DMS53 treated with DMSO at 0.1 percent for 48 hours (cell line): ENCODE results near the gene APOL1.
"Not testable (repeated sequence)": the region's sequence is repeated elsewhere in the genome, so short reads cannot be mapped to it uniquely, and the experiment has no call there.

Source experiments
- DNase-seq: peaks from one replicate; lab custom pipeline; 2025; ENCODE audit not compliant: unreplicated experiment; lab: John Stamatoyannopoulos, UW

Gene APOL1

DNA sequence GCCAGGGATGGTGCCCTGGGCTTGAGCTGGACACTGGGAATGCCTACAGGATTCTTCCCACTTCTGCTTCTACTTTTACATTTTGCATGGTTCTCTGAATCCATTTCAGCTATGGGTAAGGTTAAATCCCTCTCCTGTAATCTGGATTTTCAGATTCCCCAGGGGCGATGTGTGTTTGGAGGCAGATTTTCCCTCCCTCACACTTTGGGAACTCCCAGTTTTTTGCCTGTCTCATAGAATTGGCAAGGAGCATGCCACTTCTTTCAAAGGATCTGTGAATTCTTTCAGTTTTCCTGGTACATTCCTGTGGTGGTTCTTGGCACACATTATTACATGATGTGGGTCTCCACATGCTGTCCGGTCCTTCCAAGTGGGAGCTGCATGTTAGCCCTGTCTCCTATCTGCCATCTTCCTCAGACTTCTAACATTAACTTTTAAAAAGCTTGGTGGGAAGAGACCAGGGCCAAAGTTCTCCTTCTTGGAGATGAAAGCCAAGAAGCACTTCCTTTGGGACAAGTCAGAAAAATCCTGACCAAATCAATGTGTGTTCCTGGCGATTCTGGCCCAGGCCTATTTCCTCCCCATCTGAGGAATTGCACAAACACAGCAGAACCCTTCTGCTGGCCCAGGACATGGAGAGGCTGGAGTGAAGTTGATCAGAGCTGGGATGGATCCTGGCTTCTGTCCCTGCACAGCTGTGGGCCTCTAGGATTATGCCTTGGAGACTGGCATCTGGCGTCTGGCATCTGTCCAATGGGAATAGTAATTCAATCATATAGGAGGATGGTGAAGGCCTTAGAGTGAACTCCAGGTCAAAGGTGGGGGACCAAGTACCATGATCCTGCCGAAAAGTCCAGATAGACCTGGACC is 8.2 kb upstream of the APOL1 start:
- no peak for DNase-seq

DNA sequence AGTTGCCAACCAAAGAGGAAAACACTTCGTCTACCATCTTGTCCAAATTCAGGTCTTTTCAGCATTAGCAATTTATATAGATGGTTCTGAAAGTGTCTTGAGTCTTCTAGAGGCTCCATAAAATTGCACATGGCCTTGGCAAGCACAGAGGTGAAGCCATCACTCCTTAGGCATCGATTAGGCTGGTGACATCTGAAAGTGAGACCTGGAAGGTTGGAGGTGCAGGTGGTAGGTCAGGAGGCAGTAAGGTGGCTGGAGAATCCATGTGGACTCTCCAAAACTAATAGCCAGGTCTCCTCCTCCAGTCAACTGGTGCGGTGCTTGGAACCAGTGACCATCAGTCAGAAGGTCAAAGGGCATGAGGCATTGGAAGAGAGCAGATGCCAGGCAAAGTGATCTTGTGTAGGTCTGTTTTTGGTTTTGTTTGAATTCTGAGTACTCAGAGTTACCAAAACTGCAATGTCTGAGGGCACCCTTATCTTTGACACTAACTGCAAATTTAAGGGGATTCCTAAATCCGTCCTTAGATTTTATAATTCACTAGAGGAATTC is 7.1 kb upstream of the APOL1 start:
- no peak for DNase-seq

DNA sequence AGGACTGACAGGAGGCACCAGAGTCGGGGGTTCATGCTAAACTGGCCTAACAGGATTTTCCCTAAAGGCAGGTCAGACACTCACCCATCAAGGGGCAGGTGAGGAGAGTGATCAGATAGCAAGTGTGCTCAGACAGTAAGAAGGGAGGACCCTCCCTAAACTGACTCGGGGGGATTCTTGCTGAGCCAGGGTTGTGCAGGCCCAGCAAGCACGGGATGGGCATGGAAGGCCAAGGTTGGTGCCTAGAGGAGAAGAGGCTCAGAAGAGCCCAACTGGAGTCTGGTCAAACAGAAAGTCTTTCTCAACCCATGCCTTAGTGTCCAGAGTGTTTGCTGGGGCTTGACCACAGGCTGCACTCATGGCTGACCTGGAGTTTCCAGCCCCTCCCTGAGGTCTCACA is 6.2 kb upstream of the APOL1 start:
- DNase-seq = no peak

DNA sequence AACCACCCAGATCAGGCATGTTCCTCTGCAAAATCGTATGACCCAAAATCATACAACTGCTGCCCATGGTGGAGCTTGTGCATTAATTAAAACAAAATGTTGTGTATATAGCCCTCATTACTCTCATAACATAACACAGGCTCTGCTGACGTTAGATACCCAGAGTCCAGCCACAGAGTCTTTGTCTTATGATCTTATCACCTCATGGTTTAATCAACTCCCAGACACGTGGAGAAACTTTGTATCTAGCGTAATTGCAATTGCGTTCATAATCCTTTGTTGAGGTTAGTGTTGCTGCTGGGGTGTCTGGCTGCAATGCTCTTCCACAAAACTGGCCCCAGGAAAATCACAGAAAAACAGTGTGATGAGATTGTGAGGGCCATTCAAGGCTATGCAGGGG is 5.0 kb upstream of the APOL1 start:
- DNase-seq = no peak

DNA sequence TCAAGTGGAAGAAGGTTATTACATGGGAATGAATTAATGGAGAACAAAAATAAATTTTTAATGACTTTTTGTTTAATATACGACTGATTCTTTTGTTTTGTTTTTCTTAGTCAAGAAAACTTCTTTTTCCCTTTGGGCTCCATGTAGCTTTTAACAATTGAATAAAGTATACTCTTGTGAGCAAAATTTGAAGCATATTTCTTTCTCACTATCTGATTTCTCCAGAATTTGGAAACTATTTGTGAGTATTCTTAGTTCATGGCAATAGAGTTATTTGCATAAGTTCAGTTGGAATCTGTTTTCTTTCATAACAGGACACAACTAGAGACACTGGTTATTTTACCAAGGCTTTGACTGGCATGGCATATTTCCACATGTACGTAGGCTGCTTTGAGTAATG is 3.8 kb upstream of the APOL1 start:
- DNase-seq = no peak

DNA sequence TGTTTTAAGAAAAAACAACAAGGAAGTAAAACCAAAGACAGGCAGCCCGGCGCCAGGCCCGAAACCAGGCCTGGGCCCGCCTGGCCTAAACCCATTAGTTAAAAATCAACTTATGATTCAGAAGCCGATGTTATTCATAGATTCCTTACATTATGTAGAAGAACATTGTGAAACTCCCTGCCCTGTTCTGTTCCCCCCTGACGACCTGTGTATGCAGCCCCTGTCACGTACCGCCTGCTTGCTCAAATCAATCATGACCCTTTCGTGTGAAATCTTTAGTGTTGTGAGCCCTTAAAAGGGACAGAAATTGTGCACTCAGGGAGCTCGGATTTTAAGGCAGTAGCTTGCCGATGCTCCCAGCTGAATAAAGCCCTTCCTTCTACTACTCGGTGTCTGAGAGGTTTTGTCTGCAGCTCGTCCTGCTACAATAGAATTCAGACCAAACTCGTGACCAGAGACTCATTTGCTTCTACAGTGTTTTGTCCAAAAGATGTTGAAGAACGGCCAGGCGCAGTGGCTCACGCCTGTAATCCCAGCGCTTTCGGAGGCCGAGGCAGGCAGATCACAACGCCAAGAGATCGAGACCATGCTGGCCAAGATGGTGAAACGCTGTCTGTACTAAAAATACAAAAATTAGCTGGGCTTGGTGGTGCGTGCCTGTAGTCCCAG is 2.5 kb upstream of the APOL1 start:
- DNase-seq = not testable (repeated sequence)

DNA sequence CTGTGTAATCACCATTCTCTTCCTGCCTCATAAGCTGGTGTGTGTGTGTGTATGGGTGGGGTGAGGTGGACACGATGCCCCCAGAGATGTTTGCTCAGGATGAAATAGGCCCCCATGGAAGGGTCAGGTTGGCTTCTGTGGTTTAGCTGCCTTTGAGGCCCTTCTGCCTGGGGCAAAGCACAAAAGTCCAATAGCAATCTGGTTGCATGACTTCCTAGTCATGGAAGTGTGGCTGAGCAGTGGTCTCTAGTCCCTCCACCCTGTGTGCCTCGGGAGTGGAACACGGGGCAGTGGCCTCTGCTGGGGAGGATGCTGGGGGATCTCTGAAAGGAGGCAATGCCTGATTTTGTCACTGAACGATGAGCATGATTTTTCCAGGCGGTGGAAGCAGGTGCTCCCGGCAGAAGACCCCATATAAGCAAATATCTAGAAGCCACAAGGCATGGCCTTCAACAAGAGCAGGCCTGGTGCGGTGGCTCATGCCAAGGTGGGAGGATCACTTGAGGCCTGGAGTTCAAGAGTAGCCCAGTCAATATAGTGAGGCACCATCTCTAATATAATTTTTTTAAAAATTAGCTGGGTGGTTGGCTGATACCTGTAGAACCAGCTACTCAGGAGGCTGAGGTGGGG is 839 bp upstream of the APOL1 start:
- DNase-seq = not testable (repeated sequence)

DNA sequence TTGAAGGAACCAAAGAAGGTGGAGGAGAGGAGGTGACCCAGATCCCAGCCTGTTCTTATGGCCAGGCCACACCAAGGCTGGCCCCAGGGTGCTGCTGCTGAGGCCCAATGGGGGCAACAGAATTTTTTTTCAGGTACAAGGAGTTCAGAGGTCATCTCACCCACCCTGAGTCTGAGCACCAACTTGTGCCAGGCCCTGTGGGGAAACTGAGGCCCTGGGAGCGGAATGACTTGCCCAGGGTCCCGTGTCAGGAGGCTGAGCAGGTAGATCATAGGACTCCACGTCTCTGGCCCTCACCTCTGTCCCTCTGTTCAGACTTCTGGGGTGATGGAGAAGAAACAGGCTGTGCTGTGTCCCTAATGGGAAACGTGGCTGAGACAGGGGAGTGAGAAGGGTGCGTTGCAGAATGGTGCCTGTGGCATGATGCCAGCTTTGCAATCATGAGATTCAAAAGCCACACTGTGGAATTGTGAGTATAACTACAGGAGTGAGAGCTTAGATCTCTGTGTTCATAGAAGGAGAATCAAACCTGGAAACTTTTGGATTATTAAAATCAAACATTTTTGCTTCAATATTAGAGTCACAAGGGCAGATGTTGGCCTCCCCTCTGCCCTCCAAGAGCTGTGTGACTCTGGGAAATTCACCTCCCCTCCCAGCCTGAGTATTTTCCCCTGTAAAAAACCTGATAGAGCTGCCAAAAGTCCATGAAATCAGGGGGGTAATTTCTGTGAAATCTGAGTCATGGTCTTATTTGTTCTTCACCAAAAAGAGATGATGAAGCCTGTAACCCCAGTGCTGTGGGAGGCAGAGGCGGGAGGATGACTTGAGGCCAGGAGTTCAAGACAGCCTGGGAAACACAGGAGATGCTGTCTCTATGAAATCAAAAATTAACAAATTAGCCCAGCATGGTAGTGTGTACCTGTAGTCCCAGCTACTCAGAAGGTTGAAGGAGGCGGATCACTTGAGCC is 874 bp downstream of the APOL1 start:
- DNase-seq = no peak

DNA sequence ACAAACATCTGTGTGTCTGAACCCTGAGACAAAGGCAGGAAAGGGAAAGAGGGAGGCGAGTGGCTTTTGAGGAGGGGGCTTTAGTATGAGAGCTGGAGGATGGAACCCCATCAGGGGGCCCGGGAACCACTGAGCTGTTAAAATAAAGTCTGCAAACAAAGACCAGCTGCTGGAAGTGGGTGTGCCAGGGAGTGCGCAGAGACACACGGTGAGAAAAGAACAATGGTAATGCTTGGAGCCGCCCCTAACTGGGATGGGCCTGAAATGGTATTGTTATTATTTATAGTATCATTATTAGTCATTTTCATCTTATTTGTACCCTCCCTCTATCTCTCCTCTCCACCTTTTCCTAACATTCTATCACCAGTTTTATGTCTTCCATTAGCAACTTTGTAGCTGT is 2.6 kb downstream of the APOL1 start:
- DNase-seq = not testable (repeated sequence)

DNA sequence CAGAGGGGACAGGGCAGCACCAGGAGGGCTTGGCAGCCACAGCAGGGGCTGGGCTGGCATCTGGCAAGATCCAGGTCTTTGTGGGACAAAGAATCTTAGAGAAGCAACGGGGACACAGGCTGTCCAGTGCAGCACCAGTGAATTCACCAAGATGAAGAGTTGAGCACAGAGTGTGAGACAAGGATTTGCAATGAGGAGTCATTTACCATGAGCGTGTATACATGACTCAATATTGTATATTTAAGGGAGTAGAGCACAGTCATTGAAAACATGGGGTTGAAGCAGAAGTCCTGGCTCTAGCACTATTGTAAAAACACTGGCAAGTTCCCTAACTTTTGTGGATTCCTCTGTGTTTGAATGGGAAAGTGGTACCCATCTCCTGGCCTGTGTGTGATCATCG is 3.5 kb downstream of the APOL1 start:
- DNase-seq = no peak

DNA sequence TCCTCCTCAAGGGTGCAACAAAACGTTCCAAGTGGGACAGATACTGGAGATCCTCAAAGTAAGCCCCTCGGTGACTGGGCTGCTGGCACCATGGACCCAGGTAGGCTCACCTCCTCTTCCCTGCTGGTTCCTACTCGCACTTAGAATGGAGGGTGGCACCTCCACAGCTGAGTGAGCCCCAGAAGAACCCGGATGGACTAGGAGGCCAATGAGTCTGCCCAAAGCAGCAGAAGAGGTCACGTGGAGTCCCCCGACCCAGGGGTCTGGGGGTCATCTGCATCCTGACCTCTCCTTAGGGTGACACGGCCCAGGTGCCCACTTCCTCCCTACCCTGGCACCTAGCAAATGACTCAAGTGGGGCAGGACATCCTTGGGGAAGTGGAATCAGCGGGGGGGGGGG is 4.4 kb downstream of the APOL1 start:
- DNase-seq = no peak

DNA sequence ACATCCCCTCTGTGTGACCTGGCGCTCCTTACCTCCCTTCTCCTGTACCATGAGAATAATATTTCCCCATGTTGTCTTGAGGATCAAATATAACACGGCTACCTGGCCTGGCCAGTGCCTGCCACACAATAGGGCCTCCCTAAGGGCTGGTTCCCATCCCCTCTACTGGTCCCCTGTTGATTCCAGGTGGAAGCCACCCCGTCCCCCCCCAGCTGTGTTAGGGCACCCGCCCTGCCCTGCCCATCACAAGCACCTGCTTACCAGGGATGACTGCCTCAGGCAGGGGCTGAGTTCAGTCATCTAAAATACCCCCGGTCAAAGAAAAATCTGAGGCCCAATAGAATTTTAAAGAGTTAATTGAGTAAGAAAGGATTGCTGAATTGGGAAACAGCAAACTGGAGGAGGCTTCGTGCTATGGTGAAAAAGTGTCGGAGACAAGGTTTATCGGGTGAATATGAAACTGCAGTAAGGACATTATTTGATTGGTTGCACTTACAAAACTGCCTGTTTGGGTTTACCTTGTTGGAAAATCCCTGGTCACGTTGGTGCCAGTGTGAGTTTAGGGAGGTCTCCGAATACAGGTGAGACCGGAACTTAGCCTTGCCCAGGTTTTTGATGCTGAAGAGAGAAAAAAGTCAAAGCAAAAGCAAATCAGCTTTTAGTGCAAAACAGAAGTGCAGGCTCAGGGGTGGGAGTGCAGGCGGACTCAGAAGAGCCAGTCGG is 5.2 kb downstream of the APOL1 start:
- DNase-seq = no peak

DNA sequence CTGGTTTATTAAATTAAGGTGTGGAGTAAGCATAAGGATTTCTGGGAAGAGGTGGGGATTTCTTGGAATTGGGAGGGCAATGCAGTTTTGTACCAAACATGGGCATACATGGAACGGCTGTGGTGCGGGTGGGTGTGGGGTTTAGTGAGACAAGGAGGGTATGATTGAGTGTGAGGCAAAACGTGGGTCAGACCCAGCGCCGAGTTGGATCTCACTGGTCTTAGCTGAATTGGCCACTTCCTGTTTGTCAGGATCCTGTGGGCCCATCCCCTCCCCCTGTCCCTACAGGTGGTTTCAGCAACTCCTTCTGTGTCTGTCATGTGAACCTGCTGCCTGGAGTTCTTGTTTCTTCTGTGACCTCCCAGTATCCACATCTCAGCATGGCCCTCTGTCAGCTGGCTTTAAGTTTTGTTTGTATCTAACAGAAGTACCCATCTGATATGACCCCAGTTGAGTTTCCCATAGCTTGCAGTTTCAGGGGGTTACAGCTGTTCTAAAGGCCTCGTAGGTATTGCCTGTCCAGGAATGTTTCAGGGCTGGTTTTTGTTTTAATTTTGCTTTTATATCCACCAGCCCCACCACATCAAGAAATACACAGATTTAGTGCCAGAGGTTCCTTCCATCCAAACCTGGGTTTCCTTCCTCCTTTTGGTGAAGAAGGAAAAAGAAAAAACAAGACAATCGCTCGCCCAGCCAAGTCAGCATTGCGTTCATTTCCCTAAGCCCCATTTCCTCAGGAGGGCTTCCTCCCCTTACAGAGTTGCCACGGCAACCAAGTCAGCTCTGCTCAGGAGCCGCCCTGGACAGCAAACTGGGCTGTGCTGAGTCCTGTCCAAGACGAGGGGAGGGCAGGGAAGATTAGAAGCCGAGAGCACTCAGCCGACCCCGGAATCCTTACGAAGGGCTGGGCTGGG is 6.0 kb downstream of the APOL1 start:
- DNase-seq = no peak

DNA sequence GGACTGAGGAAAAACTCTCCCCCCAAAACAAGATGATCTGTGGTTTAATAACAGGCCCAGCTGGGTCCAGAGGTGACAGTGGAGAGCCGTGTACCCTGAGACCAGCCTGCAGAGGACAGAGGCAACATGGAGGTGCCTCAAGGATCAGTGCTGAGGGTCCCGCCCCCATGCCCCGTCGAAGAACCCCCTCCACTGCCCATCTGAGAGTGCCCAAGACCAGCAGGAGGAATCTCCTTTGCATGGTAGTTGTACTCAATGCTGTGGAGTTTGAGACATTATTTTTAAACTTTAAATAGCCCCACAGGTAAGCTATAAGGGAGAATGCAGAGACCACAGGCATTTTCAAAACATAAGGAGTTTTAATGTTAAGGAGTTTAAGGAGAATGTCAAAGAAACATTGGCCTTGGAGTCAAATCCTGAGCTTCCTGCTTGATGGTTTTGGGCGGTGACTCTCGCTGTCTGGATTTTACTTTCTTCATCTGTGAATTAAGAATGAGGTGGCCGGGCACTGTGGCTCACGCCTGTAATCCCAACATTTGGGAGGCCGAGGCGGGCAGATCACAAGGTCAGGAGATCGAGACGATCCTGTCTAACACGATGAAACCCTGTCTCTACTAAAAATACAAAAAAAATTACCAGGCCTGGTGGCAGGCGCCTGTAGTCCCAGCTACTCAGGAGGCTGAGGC is 6.8 kb downstream of the APOL1 start:
- no peak for DNase-seq

DNA sequence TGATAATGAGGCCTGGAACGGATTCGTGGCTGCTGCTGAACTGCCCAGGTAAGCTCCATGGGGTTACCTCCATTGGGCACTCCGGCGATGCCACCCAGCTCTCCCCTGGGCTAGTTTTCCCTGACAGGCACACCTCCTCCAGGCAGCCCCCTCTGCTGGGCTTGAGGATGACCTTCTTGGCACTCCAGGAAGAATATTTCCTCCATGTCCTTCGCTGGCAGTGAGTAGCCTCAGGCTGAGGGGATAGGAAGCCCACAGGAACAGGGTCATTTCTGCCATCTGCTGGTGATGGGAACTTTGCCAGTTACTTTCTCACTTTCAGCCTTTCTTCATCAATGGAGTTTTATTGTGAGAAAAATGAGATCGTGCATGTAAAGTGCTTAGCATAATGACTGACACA is 8.7 kb downstream of the APOL1 start:
- not testable (repeated sequence) for DNase-seq

DNA sequence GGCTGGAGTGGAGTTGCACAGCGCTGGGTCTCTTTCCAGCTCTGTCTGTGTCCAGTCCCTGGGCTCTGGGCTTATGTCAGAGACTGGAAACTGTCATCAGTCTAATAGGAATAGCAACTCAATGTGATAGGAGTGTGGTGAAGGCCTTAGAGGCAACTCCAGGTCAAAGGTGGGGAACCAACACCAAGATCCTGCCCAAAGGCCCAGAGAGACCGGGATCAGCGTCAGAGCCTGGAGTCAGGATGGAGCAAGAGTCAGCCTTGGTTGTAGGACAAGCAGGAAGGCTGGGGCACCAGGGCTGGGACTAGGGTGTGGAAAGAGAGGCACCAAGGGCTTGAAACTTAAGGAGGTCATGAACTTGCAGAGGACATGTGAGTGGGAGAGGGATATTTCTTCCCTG is 9.4 kb downstream of the APOL1 start:
- not testable (repeated sequence) for DNase-seq

DNA sequence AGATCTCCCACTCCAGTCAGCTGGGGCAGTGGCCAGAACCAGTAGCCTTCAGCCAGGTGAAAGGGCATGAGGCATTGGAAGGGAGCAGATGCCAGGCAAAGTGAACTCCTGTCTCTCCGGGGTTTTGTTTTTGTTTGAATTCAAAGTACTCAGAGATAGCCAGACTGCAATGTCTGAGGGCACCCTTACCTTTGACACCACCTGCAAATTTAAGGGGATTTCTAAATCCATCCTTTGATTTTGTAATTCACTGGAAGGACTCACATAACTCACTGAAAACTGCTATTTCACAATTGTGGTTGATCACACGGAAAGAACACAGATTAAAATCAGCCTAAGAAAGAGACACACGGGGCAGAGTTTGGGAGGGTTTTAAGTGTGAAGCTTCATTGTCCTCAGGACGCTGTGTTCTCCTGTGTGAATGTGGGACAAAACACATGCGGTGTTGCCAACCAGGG is 10.3 kb downstream of the APOL1 start:
- DNase-seq = not testable (repeated sequence)
